Measurements from ENCODE around the gene P2RY2. TPM values are rescaled to one million over a fixed set of nuclear protein-coding genes. Genes with fewer than 3 reads are reported as not detected.

Gene P2RY2
- total RNA-seq, 1 experiment from 2014 or later, result 2.9 TPM

GRCh38 chr11:73194593-73194992 lies 23.5 kb upstream of the P2RY2 start:
- H4K20me1 ChIP-seq (ENCODE audit: insufficient read depth), result no peaks in the 10 kb centered on the region
- peak overlapping the region in 1 of 2 experiments; percentile 39; a peak in 1 of 4 replicates for H3K4me3 ChIP-seq (replicated peaks in 1 of 2; ENCODE audit: low read depth in 1 of 2, low read length in 2 of 2)
- no peaks in the 10 kb centered on the region for H3K9me3 ChIP-seq (ENCODE audit: control insufficient read depth in 1 of 2, insufficient read depth in 1 of 2, low read depth in 1 of 2, low read length in 2 of 2)
- H3K9ac ChIP-seq (ENCODE audit: low read length), result no peak overlapping the region
- peak overlapping the region; percentile 81 for H3K4me2 ChIP-seq (ENCODE audit: low read length)
- POLR2A ChIA-PET, result no interaction called here
- intact Hi-C loops (cut with micrococcal nuclease), result no loop called here
- DNase-seq (ENCODE audit: low read depth, low spot score) (no peak), ATAC-seq (peak; percentile 64)
- RAD21 ChIA-PET (ENCODE audit: low non-redundant PET in 1 of 2, low total read pairs in 2 of 2, uncharacterized antibody in 2 of 2, unreplicated experiment in 2 of 2), result interaction anchor here in 1 of 2 experiments (0.8 kb wide), 1 partner anchor 48 kb away, joined by 3 read pairs; no protein-coding TSS in a partner anchor
- CTCF ChIA-PET, result interaction anchor here (1.0 to 2.9 kb wide), 2 partner anchors 10 to 42 kb away, joined by 3 to 13 read pairs; no protein-coding TSS in a partner anchor
- H3K27ac ChIP-seq (ENCODE audit: low read depth, low read length), result no peak overlapping the region
- no peaks in the 10 kb centered on the region for H3K27me3 ChIP-seq (ENCODE audit: insufficient read depth, low read length)
- peaks cover 34 to 71% of the 10 kb centered on the region in 2 experiments for H3K4me1 ChIP-seq (ENCODE audit: control insufficient read depth in 1 of 2, insufficient read depth in 2 of 2, low read length in 2 of 2)
- no peaks in the 10 kb centered on the region for H3K9me2 ChIP-seq (ENCODE audit: insufficient read depth)
- H2AFZ ChIP-seq (ENCODE audit: low read depth, low read length, poor library complexity, severe bottlenecking), result no peak overlapping the region
- BruUV-seq (replicated peaks), result no TSS peak
- H3K79me2 ChIP-seq (ENCODE audit: insufficient read depth, low read length), result no peaks in the 10 kb centered on the region
- no peak for TF ChIP-seq ZBTB33 (IDR thresholded peaks at IDR 0.05; ENCODE audit: extremely low read depth, insufficient replicate concordance, low read length)
- TF ChIP-seq FOSL1 (IDR thresholded peaks at IDR 0.05; ENCODE audit: low read depth), result 0 out of 2 replicates have a peak, but pooled peaks have one; percentile 18
- no peak for TF ChIP-seq CBX3 (IDR thresholded peaks at IDR 0.05; ENCODE audit: low read depth)
- peak; percentile 19; the same call in 1 of the 2 replicates for TF ChIP-seq MAX (IDR thresholded peaks at IDR 0.05)
- 0 out of 2 replicates have a peak, but pooled peaks have one; percentile 18 for TF ChIP-seq JUND (IDR thresholded peaks at IDR 0.05)
- H3K36me3 ChIP-seq (ENCODE audit: control insufficient read depth in 1 of 2, insufficient read depth in 2 of 2, low read length in 2 of 2), result no peaks in the 10 kb centered on the region

Measured in HCT116 (cell line).